Uterus (tissue), 4 donors: ENCODE data around the gene PARP15. TPM values are rescaled to one million over a fixed set of nuclear protein-coding genes. Genes with fewer than 3 reads are reported as not detected.

ENCODE experiments used
- DNase-seq, 2 donors: peaks; one replicate each; pipeline ENCODE4 v3.0.0-alpha.2; 2019 to 2020
- H3K27ac ChIP-seq, 2 donors: fragments of 200-600 bp; sonication (generic); 1 replicate in 1 of 2; 2 replicates in 1 of 2; pipeline ENCODE4 v1.5.1; 2016 to 2018
- H3K27me3 ChIP-seq, 2 donors: fragments of 200-600 bp; sonication (generic); one replicate each; pipeline ENCODE4 v1.5.1; 2018 to 2019; ENCODE audit warnings: control low read depth in 1 of 2
- H3K36me3 ChIP-seq, 2 donors: fragments of 200-600 bp; sonication (generic); one replicate each; pipeline ENCODE4 v1.5.1; 2019; ENCODE audit warnings: control low read depth in 1 of 2
- H3K4me1 ChIP-seq, 2 donors: fragments of 200-600 bp; sonication (generic); one replicate each; pipeline ENCODE4 v1.5.1; 2018 to 2019; ENCODE audit warnings: control low read depth in 1 of 2
- H3K4me3 ChIP-seq, 2 donors: fragments of 200-600 bp; sonication (generic); 1 replicate in 1 of 2; 2 replicates in 1 of 2; pipeline ENCODE4 v1.5.1; 2018 to 2019; ENCODE audit warnings: mild to moderate bottlenecking in 1 of 2
- H3K9me3 ChIP-seq, 2 donors: fragments of 200-600 bp; sonication (generic); one replicate each; pipeline ENCODE4 v1.5.1; 2019; ENCODE audit warnings: control low read depth in 1 of 2
- CTCF ChIP-seq, 4 experiments: fragments of 200-600 bp in 2 of 4; fragments of 450-650 bp in 2 of 4; sonication (generic) in 2 of 4; IDR thresholded peaks; one replicate each; pipeline ENCODE4 v1.5.1; 2016 to 2019; ENCODE audit warnings: antibody characterized with exemption in 4 of 4, mild to moderate bottlenecking in 2 of 4, moderate library complexity in 1 of 4
- POLR2A ChIP-seq, 2 donors: fragments of 450-650 bp; IDR thresholded peaks; one replicate each; pipeline ENCODE4 v1.6.1; 2016; ENCODE audit warnings: antibody characterized with exemption in 2 of 2, mild to moderate bottlenecking in 1 of 2, moderate library complexity in 1 of 2
- intact Hi-C: fragments of 100-400 bp; cut with DNase I; formaldehyde crosslinking; loops from one replicate; pipeline ENCODE4 v1.15.1; 2023; ENCODE audit warnings: low total_unique reads
- total RNA-seq, 4 donors: library from RNA; depleted of rRNA in 3 of 4; stranded (reverse); fragments of >200 nt in 3 of 4; gene quantifications; one replicate each; pipeline versions ENCODE4 v1.1.0 to v1.2.4, GENCODE V29; 2014 to 2023
- donor health status: DM: yes; HTN: yes; CAD: no.

Gene PARP15
- total RNA-seq, 4 donors from 2014 or later, result under 0.01 to 3.1 (median 1.6) TPM

DNA sequence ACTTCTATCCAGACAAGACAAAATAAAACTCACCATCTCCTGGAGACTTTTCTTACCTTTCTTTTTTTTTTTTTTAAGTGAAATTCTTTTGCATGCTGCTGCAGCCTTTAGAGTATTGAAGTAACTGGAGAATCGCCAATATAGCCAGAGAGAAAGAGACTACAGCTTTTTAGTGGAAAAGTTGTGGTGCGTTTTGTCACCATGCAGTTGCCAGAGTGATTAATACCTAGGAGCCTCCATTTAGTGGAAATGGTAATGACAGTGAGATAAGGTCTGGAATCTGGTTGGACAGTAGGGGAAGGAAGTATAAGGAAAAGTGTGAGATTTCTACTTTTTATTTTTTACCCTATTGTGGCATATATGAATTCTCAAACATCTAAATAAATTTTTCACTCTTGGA is 85.1 kb downstream of the PARP15 start:
- H3K36me3 ChIP-seq, result no peaks in the 10 kb centered on the region
- intact Hi-C loops, result no loop called here
- H3K4me1 ChIP-seq, result no peaks in the 10 kb centered on the region
- no peaks in the 10 kb centered on the region for H3K27me3 ChIP-seq
- no peak overlapping the region for H3K4me3 ChIP-seq
- no peak for DNase-seq
- no peak for TF ChIP-seq POLR2A (IDR thresholded peaks at IDR 0.05)
- no peak for TF ChIP-seq CTCF (IDR thresholded peaks at IDR 0.05)
- no peaks in the 10 kb centered on the region for H3K9me3 ChIP-seq
- no peak overlapping the region for H3K27ac ChIP-seq

DNA sequence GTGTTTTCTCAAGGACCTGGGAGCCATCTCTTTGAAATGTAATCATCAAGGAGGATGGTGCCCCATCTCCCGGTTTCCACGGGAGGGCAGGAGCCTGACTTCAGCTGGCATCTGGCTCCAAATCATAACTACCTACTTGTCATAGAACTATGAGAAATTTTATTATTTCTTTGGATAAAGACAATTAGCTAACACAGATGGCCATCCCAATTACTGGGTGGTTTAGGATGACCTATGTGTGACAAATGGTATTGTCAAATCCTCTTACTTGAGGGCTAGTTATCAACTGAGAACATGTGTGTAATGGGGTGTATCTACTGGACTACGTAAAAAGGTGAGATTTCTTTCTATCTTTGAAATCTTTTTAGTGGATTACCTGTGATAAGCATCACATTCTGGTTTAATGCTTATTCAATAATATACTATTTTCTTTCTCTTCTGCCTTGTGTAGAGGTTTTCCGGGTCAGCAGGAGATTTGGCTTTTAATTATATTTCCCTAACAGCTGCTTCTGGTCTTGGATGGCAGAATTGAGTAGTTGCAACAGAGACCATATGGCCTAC is 87.9 kb downstream of the PARP15 start:
- TF ChIP-seq POLR2A (IDR thresholded peaks at IDR 0.05) (no peak), CTCF (IDR thresholded peaks at IDR 0.05) (no peak)
- H3K36me3 ChIP-seq, result no peaks in the 10 kb centered on the region
- intact Hi-C loops, result no loop called here

GRCh38 chr3:122665881-122666280 is 88.4 kb downstream of the PARP15 start:
- TF ChIP-seq POLR2A (IDR thresholded peaks at IDR 0.05), result no peak
- no peak for TF ChIP-seq CTCF (IDR thresholded peaks at IDR 0.05)
- H3K36me3 ChIP-seq, result no peaks in the 10 kb centered on the region
- DNase-seq, result no peak
- intact Hi-C loops, result no loop called here
- H3K27me3 ChIP-seq, result no peaks in the 10 kb centered on the region
- no peak overlapping the region for H3K4me3 ChIP-seq
- no peaks in the 10 kb centered on the region for H3K9me3 ChIP-seq
- H3K4me1 ChIP-seq, result no peaks in the 10 kb centered on the region
- H3K27ac ChIP-seq, result no peak overlapping the region

More for the DNA sequence above, 87.9 kb downstream of the PARP15 start:
- Histone ChIP-seq H3K27ac (no peak overlapping the region), H3K27me3 (no peaks in the 10 kb centered on the region), H3K4me1 (no peaks in the 10 kb centered on the region), H3K4me3 (no peak overlapping the region), H3K9me3 (no peaks in the 10 kb centered on the region)
- DNase-seq, result no peak

GRCh38 chr3:122668930-122669730 is 91.7 kb downstream of the PARP15 start:
- Histone ChIP-seq H3K9me3 (no peaks in the 10 kb centered on the region), H3K27ac (no peak overlapping the region), H3K4me1 (no peaks in the 10 kb centered on the region), H3K4me3 (no peak overlapping the region), H3K27me3 (no peaks in the 10 kb centered on the region), H3K36me3 (no peaks in the 10 kb centered on the region)
- TF ChIP-seq POLR2A (IDR thresholded peaks at IDR 0.05) (no peak), CTCF (IDR thresholded peaks at IDR 0.05) (no peak)
- intact Hi-C loops, result no loop called here
- no peak for DNase-seq

DNA sequence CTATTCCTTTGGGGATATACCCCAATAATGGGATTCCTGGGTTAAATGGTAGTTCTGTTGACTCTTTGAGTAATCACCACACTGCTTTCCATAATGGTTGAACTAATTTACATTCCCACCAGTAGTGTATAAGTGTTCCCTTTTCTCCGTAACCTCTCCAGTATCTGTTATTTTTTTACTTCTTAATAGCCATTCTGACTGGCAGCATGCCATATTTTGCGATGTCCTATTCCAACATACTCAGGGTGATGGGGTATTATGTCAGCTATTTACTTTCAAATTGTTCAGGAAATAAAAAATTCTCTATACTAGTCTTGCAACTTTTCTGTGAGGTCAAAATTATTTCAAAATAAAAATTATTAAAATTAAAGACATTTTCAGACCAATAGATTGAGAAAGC is 94.1 kb downstream of the PARP15 start:
- no peaks in the 10 kb centered on the region for H3K9me3 ChIP-seq
- H3K4me1 ChIP-seq, result no peaks in the 10 kb centered on the region
- no peak for DNase-seq
- no peak for TF ChIP-seq CTCF (IDR thresholded peaks at IDR 0.05)
- no peak for TF ChIP-seq POLR2A (IDR thresholded peaks at IDR 0.05)
- H3K27ac ChIP-seq, result no peak overlapping the region
- H3K4me3 ChIP-seq, result no peak overlapping the region
- no peaks in the 10 kb centered on the region for H3K27me3 ChIP-seq
- intact Hi-C loops, result no loop called here
- no peaks in the 10 kb centered on the region for H3K36me3 ChIP-seq
